ENCODE data around the gene CUTA. TPM values are rescaled to one million over a fixed set of nuclear protein-coding genes. Genes with fewer than 3 reads are reported as not detected.

CUTA gene
- total and polyA plus RNA-seq, 2 of the 13 experiments (the other 11 are each of a cell fraction or from before 2014, with no cell fraction given), result 170 to 180 TPM

DNA sequence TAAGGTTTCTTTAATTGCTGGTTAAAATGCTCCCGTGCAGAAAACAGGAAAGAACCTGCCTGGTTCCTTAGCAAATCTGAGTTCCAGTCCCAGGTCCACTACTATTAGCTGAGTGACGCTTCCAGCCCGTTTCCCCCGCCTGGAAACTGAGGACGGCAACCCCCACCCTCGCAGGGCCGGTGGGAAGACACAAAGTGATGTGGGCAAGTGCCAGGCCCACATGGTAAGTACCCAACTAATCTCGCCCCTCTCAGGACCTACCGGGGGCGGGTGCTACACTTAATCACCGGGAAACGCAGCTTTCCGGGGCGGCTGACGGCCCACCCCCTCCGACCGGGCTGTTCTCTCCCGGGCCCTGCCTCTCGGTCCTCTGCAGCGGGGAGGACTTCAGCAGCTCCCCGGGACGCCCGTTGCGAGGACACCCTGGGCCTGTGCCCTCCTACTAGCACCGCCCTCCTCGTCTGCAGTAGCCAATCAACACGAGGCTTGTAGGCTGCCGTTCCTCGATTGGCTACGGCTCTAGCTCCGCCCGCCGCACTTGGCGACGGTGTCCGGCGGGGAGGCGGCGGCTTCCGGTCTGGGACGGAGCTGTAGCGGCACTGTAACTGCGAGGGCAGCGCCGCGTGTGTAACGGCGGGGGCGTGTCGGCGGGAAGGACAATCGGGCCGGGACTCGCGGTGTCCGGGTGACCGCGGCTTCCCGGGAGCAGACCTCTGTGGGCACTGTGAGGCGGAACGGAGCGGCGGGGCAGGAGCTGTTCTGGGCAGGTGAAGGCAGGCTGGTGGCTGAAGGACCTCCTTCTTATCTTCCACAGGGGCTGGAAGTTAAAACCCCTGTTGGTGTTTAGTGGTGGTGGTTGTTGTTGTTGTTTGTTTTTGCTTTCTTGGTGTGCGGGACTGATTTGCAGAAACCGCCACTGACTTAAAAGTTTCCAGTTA, 36.4 kb upstream of the CUTA start, which contains the start of gene ZBTB9:
ZBTB9 (plus strand) TSS at position 568 of the 938 bp plus-strand sequence. CDS start 525 bp downstream, outside the sequence.
- ChIA-PET POLR2A (interaction anchor here (0.5 to 2.0 kb wide), 28 partner anchors 9 to 1259 kb away, joined by 3 to 17 read pairs (median 4); partner anchors contain the start of genes BAK1, CUTA, PHF1 and RING1), CTCF (ENCODE audit: low intra/inter-chr PET ratio, low total read pairs) (no interaction called here)
- TSS peak; percentile 95 for BruUV-seq (replicated peaks)
- Histone ChIP-seq H2AFZ (ENCODE audit: low read length) (peak within 1 kb of the TSS; percentile 52), H3K9ac (ENCODE audit: insufficient read depth, low read depth, low read length) (peak within 1 kb of the TSS; percentile 85), H3K27me3 (ENCODE audit: control insufficient read depth in 1 of 2, insufficient read depth in 2 of 2, low read length in 2 of 2) (no peaks in the 10 kb centered on the region; a peak in 1 of 5 replicates), H3K36me3 (replicated peaks in 1 of 2; ENCODE audit: control insufficient read depth in 1 of 2, insufficient read depth in 2 of 2, low read length in 2 of 2) (peaks cover 0 to 9% of the 10 kb centered on the region in 2 experiments; a peak in 3 of 5 replicates), H3K27ac (ENCODE audit: extremely low read length, insufficient read depth, low read length) (peak within 1 kb of the TSS; percentile 46), H3K4me2 (ENCODE audit: low read depth, low read length) (peak within 1 kb of the TSS; percentile 98), H3K4me1 (ENCODE audit: insufficient read depth, low read length) (peaks cover 20% of the 10 kb centered on the region), H3K9me3 (ENCODE audit: low read length) (no peaks in the 10 kb centered on the region), H4K20me1 (ENCODE audit: insufficient read depth, low read length) (no peaks in the 10 kb centered on the region), H3K4me3 (replicated peaks in 1 of 3; ENCODE audit: insufficient read depth in 1 of 3, low read depth in 2 of 3, low read length in 3 of 3) (peak within 1 kb of the TSS; percentile 92 to 100 (median 95)), H3K79me2 (ENCODE audit: insufficient read depth, low read length) (peaks cover 15% of the 10 kb centered on the region)
- under 1% methylated on average over 51 of the region's 65 CpGs for WGBS (ENCODE audit: low lambda C conversion rate)
- FAIRE-seq (peak; percentile 94), DNase-seq (ENCODE audit: low spot score) (peak; percentile 96), ATAC-seq (peak; percentile 99)
- intact Hi-C loops (cut with micrococcal nuclease; ENCODE audit: unreplicated experiment) (loop anchor here (1.0 kb wide), 2 partner anchors 26 to 126 kb away; partner anchors contain the start of gene BAK1), in situ Hi-C loops (cut with HindIII; ENCODE audit: extremely low pct_ligation_motif_present, low pct_unique_long_range_greater_than_20kb) (no loop called here)
- TF ChIP-seq JUN (CRISPR knock-in tag; IDR thresholded peaks at IDR 0.05), result peak; percentile 78
- TF ChIP-seq ZNF703 (CRISPR knock-in tag; IDR thresholded peaks at IDR 0.05; ENCODE audit: borderline replicate concordance), result peak; percentile 50; the same call in 1 of the 2 replicates
- no peak for TF ChIP-seq SYNCRIP (IDR thresholded peaks at IDR 0.05; ENCODE audit: insufficient read depth, low read depth, low read length)
- no peak; the same call in none of the 2 replicates for TF ChIP-seq ZNF234 (CRISPR knock-in tag; conservative IDR thresholded peaks at IDR 0.05)
- no peak for TF ChIP-seq ZEB1 (IDR thresholded peaks at IDR 0.05; ENCODE audit: insufficient replicate concordance, low read depth)
- TF ChIP-seq KAT7 (CRISPR knock-in tag; IDR thresholded peaks at IDR 0.05; ENCODE audit: borderline replicate concordance), result peak; percentile 96; the same call in 1 of the 2 replicates
- peak; percentile 62; the same call in 1 of the 2 replicates for TF ChIP-seq RFX5 (IDR thresholded peaks at IDR 0.05; ENCODE audit: low read depth, low read length)
- TF ChIP-seq, protein P1, sequence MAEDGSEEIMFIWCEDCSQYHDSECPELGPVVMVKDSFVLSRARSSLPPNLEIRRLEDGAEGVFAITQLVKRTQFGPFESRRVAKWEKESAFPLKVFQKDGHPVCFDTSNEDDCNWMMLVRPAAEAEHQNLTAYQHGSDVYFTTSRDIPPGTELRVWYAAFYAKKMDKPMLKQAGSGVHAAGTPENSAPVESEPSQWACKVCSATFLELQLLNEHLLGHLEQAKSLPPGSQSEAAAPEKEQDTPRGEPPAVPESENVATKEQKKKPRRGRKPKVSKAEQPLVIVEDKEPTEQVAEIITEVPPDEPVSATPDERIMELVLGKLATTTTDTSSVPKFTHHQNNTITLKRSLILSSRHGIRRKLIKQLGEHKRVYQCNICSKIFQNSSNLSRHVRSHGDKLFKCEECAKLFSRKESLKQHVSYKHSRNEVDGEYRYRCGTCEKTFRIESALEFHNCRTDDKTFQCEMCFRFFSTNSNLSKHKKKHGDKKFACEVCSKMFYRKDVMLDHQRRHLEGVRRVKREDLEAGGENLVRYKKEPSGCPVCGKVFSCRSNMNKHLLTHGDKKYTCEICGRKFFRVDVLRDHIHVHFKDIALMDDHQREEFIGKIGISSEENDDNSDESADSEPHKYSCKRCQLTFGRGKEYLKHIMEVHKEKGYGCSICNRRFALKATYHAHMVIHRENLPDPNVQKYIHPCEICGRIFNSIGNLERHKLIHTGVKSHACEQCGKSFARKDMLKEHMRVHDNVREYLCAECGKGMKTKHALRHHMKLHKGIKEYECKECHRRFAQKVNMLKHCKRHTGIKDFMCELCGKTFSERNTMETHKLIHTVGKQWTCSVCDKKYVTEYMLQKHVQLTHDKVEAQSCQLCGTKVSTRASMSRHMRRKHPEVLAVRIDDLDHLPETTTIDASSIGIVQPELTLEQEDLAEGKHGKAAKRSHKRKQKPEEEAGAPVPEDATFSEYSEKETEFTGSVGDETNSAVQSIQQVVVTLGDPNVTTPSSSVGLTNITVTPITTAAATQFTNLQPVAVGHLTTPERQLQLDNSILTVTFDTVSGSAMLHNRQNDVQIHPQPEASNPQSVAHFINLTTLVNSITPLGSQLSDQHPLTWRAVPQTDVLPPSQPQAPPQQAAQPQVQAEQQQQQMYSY (CRISPR knock-in tag; IDR thresholded peaks at IDR 0.05), result 0 out of 2 replicates have a peak, but pooled peaks have one; percentile 53
- TF ChIP-seq STAT5B (CRISPR knock-in tag; IDR thresholded peaks at IDR 0.05), result peak; percentile 41
- no peak; the same call in 1 of the 2 replicates for TF ChIP-seq ZNF335 (CRISPR knock-in tag; IDR thresholded peaks at IDR 0.05)
- TF ChIP-seq MEIS1 (CRISPR knock-in tag; IDR thresholded peaks at IDR 0.05; ENCODE audit: borderline replicate concordance), result peak; percentile 87
- TF ChIP-seq CEBPB (IDR thresholded peaks at IDR 0.05; ENCODE audit: borderline replicate concordance, low read depth, low read length), result no peak
- peak; percentile 72 for TF ChIP-seq TEAD3 (CRISPR knock-in tag; optimal IDR thresholded peaks at IDR 0.05; ENCODE audit: borderline replicate concordance)
- no peak for TF ChIP-seq SNRNP70 (IDR thresholded peaks at IDR 0.05; ENCODE audit: low read depth, low read length)
- peak; percentile 90; the same call in 1 of the 2 replicates for TF ChIP-seq NFKB2 (CRISPR knock-in tag; IDR thresholded peaks at IDR 0.05; ENCODE audit: borderline replicate concordance)
- TF ChIP-seq, protein P2, sequence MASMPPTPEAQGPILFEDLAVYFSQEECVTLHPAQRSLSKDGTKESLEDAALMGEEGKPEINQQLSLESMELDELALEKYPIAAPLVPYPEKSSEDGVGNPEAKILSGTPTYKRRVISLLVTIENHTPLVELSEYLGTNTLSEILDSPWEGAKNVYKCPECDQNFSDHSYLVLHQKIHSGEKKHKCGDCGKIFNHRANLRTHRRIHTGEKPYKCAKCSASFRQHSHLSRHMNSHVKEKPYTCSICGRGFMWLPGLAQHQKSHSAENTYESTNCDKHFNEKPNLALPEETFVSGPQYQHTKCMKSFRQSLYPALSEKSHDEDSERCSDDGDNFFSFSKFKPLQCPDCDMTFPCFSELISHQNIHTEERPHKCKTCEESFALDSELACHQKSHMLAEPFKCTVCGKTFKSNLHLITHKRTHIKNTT (CRISPR knock-in tag; IDR thresholded peaks at IDR 0.05), result no peak
- TF ChIP-seq SMYD3 (CRISPR knock-in tag; IDR thresholded peaks at IDR 0.05), result 0 out of 2 replicates have a peak, but pooled peaks have one; percentile 63
- peak; percentile 99 for TF ChIP-seq MXD4 (CRISPR knock-in tag; IDR thresholded peaks at IDR 0.05)

Measured in HepG2 (cell line).